Upper lobe of left lung (tissue), 6 donors: ENCODE results near the gene OLFM2. TPM values are rescaled to one million over a fixed set of nuclear protein-coding genes. Genes with fewer than 3 reads are reported as not detected.

Experiments used
- ATAC-seq, 2 donors: fragments of 200-7000 bp; cut with Tn5 transposase; one replicate each; pipeline ENCODE4 v1.9.1; 2022; ENCODE audit warnings: mild to moderate bottlenecking in 2 of 2, moderate library complexity in 2 of 2; ENCODE audit not compliant: low FRiP score in 2 of 2
- DNase-seq, 2 donors: peaks; one replicate each; pipeline ENCODE4 v3.0.0-alpha.2; 2019 to 2020
- H3K27ac ChIP-seq, 4 donors: fragments of 200-600 bp; sonication (generic); one replicate each; pipeline ENCODE4 v1.5.1; 2016 to 2019
- H3K27me3 ChIP-seq, 4 donors: fragments of 200-600 bp; sonication (generic); one replicate each; pipeline ENCODE4 v1.5.1; 2017 to 2019
- H3K36me3 ChIP-seq, 4 donors: fragments of 200-600 bp; sonication (generic); one replicate each; pipeline ENCODE4 v1.5.1; 2016 to 2019
- H3K4me1 ChIP-seq, 4 donors: fragments of 200-600 bp; sonication (generic); one replicate each; pipeline ENCODE4 v1.5.1; 2018 to 2019
- H3K4me3 ChIP-seq, 4 donors: fragments of 200-600 bp; sonication (generic); one replicate each; pipeline ENCODE4 v1.5.1; 2017 to 2019; ENCODE audit warnings: mild to moderate bottlenecking in 2 of 4, moderate library complexity in 1 of 4
- H3K9me3 ChIP-seq, 4 donors: fragments of 200-600 bp; sonication (generic); one replicate each; pipeline ENCODE4 v1.5.1; 2018 to 2019
- EP300 ChIP-seq, 4 donors: sonication (generic); formaldehyde crosslinking; IDR thresholded peaks; one replicate each; pipeline ENCODE4 v1.5.1; 2017; ENCODE audit warnings: antibody characterized with exemption in 4 of 4, control low read depth in 2 of 4
- POLR2A ChIP-seq, 4 donors: fragments of 450-650 bp; IDR thresholded peaks; one replicate each; pipeline ENCODE4 v1.5.1; 2016 to 2017; ENCODE audit warnings: antibody characterized with exemption in 4 of 4, mild to moderate bottlenecking in 2 of 4
- POLR2AphosphoS5 ChIP-seq, 2 donors: sonication (generic); formaldehyde crosslinking; IDR thresholded peaks; one replicate each; pipeline ENCODE4 v1.5.1; 2017; ENCODE audit warnings: antibody characterized with exemption in 2 of 2
- WGBS, 2 donors: methylation state at CpG; one replicate each; pipeline ENCODE4 v1.1.5; 2017 to 2018; 5-methylcytosine and 5-hydroxymethylcytosine counted together
- total RNA-seq, 6 donors: library from RNA; depleted of rRNA in 4 of 6; stranded (reverse); fragments of >200 nt in 4 of 6; gene quantifications; one replicate each; pipeline versions ENCODE4 v1.1.0 to v1.2.1, GENCODE V29; 2016 to 2021
- TF ChIP-seq, protein P1 (sequence below), 6 experiments: fragments of 450-650 bp in 4 of 6; fragments of 200-600 bp in 2 of 6; sonication (generic) in 2 of 6; IDR thresholded peaks; one replicate each; pipeline ENCODE4 v1.5.1; 2016 to 2019; ENCODE audit warnings: antibody characterized with exemption in 6 of 6
- donor health status: DM: no; HTN: no; CAD: no; lungs with moderate emphysema.
- donor health status: DM: no; HTN: yes; CAD: no; lungs with severe emphysema.

The OLFM2 gene
- total RNA-seq, 6 donors from 2014 or later = 0.98 to 11.3 (median 4.7) TPM; not detected in 1

DNA sequence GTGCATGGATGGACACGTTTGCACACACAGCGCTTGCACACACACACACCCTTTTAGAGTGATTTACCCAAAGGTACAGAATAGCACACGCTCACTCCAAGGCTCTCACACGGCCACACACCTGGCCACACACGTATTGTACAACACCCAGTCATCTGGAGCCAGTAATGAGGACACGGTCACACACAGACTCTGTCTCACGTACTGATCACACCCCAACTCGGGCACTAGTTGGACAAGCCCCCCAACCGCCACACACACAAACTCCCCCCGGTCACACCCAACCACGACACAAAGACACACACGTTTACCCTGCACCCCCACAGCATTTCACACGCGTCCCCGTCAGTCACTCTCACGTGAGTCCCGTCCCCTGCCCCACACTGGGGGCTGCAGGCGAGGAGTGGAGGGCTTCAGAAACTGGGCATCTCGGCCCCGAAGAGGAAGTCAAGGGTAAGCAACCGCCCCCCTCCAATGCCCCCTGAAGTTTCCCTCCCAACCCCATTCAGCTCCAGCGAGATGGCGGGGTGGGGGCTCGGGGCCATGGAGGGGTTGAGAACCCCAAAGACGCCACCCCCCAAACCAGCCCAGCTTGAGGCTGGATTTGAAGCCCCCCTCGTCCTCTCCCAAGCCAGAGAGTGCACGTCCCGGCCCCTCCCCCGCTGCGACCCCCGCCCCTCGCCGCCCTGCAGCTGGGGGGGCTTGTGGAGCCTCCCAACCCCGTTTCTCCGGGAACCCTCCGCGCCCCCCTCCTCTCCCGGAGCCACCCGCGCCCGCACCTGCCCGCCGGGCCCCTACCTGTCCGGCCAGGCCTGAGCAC, 599 bp downstream of the OLFM2 start:
- no peak for ATAC-seq
- H3K4me3 ChIP-seq = peak overlapping the region in 3 of 4 donors; percentile 35 to 48 (median 38)
- DNase-seq = peak in 1 of 2 donors; percentile 82
- peak overlapping the region in 1 of 4 donors; percentile 35 for H3K27ac ChIP-seq
- no peaks in the 10 kb centered on the region for H3K36me3 ChIP-seq
- H3K9me3 ChIP-seq = peaks cover 0 to 4% (median 0%) of the 10 kb centered on the region in 4 donors
- peaks cover 12 to 20% (median 17%) of the 10 kb centered on the region in 4 donors for H3K4me1 ChIP-seq
- WGBS, 2 donors = 2 to 5% methylated on average over 4 to 27 of the region's 44 CpGs
- H3K27me3 ChIP-seq = peaks cover 0 to 32% (median 15%) of the 10 kb centered on the region in 4 donors
- TF ChIP-seq POLR2AphosphoS5 (IDR thresholded peaks at IDR 0.05) = no peak
- TF ChIP-seq EP300 (IDR thresholded peaks at IDR 0.05) = no peak
- TF ChIP-seq, protein P1, sequence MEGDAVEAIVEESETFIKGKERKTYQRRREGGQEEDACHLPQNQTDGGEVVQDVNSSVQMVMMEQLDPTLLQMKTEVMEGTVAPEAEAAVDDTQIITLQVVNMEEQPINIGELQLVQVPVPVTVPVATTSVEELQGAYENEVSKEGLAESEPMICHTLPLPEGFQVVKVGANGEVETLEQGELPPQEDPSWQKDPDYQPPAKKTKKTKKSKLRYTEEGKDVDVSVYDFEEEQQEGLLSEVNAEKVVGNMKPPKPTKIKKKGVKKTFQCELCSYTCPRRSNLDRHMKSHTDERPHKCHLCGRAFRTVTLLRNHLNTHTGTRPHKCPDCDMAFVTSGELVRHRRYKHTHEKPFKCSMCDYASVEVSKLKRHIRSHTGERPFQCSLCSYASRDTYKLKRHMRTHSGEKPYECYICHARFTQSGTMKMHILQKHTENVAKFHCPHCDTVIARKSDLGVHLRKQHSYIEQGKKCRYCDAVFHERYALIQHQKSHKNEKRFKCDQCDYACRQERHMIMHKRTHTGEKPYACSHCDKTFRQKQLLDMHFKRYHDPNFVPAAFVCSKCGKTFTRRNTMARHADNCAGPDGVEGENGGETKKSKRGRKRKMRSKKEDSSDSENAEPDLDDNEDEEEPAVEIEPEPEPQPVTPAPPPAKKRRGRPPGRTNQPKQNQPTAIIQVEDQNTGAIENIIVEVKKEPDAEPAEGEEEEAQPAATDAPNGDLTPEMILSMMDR (IDR thresholded peaks at IDR 0.05) = no peak
- TF ChIP-seq POLR2A (IDR thresholded peaks at IDR 0.05) = no peak

DNA sequence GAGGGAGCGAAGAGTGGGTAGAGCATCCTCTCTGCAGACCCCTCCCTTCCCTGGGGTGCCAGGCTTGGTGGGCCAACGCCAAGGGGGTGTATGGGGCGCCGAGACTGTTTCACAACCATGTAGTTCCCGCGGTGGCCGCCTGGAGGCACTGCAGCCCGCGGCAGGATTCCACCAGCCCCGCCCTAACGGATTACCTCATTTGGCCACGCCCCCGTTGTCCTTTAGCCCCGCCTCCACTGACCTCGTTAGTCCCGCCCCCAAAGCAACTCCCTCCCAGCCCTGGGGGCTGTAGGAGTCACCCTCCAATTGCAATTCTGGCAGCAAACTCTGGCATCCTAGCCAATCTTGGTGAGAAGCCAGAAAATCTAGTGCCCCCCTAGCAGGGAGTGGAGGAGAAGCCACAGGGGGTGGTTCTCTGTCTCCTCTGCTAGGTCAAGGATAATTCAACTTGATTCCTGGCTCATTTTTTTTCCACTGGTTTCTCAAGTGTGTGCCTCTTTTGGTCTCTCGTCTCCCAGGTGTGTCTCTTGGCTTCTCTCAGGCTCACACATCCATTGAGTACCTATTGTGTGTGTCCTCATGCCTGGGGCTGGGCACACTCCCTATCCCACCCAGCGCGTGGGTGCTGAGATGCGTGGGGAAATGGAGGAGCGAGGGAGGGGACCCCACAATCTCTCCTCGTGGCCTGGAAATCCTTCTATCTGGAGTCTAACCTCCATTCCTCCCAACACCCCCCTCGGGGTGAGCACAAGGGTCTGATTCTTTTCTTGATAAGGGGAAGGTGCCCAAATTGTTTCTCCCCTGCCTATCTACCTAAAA, 2.0 kb downstream of the OLFM2 start:
- H3K9me3 ChIP-seq = peaks cover 0 to 4% (median 0%) of the 10 kb centered on the region in 4 donors
- WGBS, 2 donors = 13 to 19% methylated on average over 12 to 23 of the region's 23 CpGs
- no peak overlapping the region for H3K27ac ChIP-seq
- H3K36me3 ChIP-seq = no peaks in the 10 kb centered on the region
- DNase-seq (peak; percentile 60 to 92), ATAC-seq (peak; percentile 83 to 85)
- peaks cover 0 to 32% (median 15%) of the 10 kb centered on the region in 4 donors for H3K27me3 ChIP-seq
- TF ChIP-seq POLR2AphosphoS5 (IDR thresholded peaks at IDR 0.05) (no peak), POLR2A (IDR thresholded peaks at IDR 0.05) (no peak), EP300 (IDR thresholded peaks at IDR 0.05) (no peak)
- TF ChIP-seq, protein P1 (IDR thresholded peaks at IDR 0.05) = peak; percentile 70 to 92 (median 84)
- no peak overlapping the region for H3K4me3 ChIP-seq
- H3K4me1 ChIP-seq = peaks cover 12 to 20% (median 17%) of the 10 kb centered on the region in 4 donors

DNA sequence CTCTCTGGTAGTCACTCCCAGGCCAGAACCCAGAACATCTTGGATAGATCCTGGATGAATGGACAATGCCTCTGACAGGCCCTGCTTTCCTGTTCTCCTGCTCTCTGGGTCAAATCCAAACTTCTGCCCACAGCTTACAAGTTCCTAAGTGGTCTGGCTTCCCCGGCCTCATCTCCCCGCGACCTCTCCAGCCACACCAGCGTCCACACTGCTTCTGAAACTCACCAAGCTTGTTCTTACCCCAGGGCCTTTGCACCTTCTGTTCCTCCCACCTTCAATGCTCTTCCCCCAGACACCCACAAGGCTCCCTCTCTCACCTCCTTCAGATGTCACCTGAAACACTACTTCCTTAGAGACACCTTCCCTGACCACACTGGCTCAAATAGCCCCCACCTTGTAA, 3.5 kb downstream of the OLFM2 start:
- Histone ChIP-seq H3K27ac (no peak overlapping the region), H3K36me3 (no peaks in the 10 kb centered on the region), H3K4me3 (no peak overlapping the region), H3K27me3 (peaks cover 0 to 32% (median 15%) of the 10 kb centered on the region in 4 donors), H3K9me3 (peaks cover 0 to 4% (median 0%) of the 10 kb centered on the region in 4 donors), H3K4me1 (peaks cover 12 to 20% (median 17%) of the 10 kb centered on the region in 4 donors)
- ATAC-seq (no peak), DNase-seq (no peak)
- TF ChIP-seq EP300 (IDR thresholded peaks at IDR 0.05) (no peak), POLR2AphosphoS5 (IDR thresholded peaks at IDR 0.05) (no peak), POLR2A (IDR thresholded peaks at IDR 0.05) (no peak)
- TF ChIP-seq, protein P1 (IDR thresholded peaks at IDR 0.05) = no peak
- 85 to 87% methylated on average over 4 of the region's 4 CpGs for WGBS, 2 donors

DNA sequence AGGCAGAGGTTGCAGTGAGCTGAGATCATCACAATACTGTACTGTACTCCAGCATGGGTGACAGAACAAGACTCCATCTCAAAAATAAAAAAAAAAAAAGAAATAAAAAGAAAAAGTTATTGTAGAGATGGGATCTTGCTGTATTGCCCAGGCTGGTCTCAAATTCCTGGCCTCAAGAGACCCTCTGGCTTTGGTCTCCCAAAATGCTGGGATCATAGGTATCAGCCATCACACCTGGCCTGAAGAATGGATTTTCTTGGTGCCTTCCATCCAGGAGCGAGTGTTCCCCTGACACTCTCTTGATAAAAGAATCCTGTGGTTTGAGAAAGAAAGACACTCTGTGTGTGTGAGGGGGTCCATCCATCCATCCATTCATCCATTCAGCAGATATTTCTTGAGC, 4.7 kb downstream of the OLFM2 start:
- no peak overlapping the region for H3K4me3 ChIP-seq
- DNase-seq (no peak), ATAC-seq (no peak)
- peaks cover 0 to 21% (median 10%) of the 10 kb centered on the region in 4 donors for H3K27me3 ChIP-seq
- H3K36me3 ChIP-seq = no peaks in the 10 kb centered on the region
- peaks cover 10 to 15% (median 13%) of the 10 kb centered on the region in 4 donors for H3K4me1 ChIP-seq
- TF ChIP-seq POLR2A (IDR thresholded peaks at IDR 0.05) = no peak
- no peak for TF ChIP-seq EP300 (IDR thresholded peaks at IDR 0.05)
- TF ChIP-seq, protein P1 (IDR thresholded peaks at IDR 0.05) = no peak
- TF ChIP-seq POLR2AphosphoS5 (IDR thresholded peaks at IDR 0.05) = no peak
- H3K27ac ChIP-seq = no peak overlapping the region
- WGBS, 2 donors = 87 to 100% methylated on average over 1 of the region's 1 CpG
- peaks cover 0 to 4% (median 0%) of the 10 kb centered on the region in 4 donors for H3K9me3 ChIP-seq
